HFF-Myc (cell line): ENCODE results near the gene SAMD4B.
"Not testable (repeated sequence)": the region's sequence is repeated elsewhere in the genome, so short reads cannot be mapped to it uniquely, and the experiment has no call there.

Experiments
- DNase-seq: peaks from one replicate; pipeline ENCODE4 v3.0.0-alpha.2; 2011; ENCODE audit warnings: low read depth; ENCODE audit errors: extremely low read depth
- H3K4me3 ChIP-seq: replicated peaks from 2 replicates; pipeline ENCODE4 v1.5.1; 2011; ENCODE audit warnings: low read depth, mild to moderate bottlenecking, control low read depth, low read length
- TF ChIP-seq, protein P1 (sequence below): IDR thresholded peaks from 2 replicates; pipeline ENCODE4 v1.5.1; 2012; ENCODE audit warnings: mild to moderate bottlenecking, low read depth, low read length, control low read depth; ENCODE audit errors: missing control alignments

Gene SAMD4B

DNA sequence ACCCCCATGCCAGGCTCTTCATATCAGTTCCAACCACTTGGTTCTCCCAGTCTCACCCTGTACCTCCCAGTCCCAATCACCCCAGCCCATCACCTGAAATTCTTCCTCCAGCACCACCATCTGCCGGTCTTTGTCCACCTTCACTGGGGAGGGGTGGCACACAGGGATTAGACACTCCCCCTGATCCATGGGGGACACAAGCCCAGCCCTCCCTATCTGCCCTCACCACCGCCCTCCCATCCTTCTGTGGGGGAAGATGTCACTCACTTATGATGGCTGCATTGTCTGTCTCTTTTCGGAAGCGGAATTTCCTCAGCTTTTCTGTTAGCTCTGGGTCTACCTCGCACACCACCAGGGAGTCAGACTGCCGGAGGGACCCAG, 7.1 kb upstream of the SAMD4B start:
- TF ChIP-seq, protein P1, sequence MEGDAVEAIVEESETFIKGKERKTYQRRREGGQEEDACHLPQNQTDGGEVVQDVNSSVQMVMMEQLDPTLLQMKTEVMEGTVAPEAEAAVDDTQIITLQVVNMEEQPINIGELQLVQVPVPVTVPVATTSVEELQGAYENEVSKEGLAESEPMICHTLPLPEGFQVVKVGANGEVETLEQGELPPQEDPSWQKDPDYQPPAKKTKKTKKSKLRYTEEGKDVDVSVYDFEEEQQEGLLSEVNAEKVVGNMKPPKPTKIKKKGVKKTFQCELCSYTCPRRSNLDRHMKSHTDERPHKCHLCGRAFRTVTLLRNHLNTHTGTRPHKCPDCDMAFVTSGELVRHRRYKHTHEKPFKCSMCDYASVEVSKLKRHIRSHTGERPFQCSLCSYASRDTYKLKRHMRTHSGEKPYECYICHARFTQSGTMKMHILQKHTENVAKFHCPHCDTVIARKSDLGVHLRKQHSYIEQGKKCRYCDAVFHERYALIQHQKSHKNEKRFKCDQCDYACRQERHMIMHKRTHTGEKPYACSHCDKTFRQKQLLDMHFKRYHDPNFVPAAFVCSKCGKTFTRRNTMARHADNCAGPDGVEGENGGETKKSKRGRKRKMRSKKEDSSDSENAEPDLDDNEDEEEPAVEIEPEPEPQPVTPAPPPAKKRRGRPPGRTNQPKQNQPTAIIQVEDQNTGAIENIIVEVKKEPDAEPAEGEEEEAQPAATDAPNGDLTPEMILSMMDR: no peak
- H3K4me3 ChIP-seq: no peak overlapping the region
- no peak for DNase-seq

DNA sequence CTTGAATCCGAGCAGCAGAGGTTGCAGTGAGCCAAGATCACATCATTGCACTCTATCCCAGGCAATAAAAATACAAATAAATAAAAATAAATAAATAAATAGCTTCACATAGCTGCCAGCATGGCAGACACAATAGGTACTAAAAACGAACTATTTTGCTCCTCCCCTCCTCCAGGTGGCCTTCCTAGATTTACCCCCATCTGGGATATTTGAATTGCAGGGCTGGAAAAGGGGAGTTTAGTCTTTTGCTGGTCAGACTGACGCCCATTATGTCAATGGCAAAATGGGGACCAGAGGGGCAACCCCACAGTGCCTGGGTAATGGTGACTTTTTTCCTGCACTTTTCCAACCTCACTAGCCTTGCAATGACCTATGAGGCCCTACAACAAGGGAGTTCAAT, 5.7 kb upstream of the SAMD4B start:
- no peak for DNase-seq
- H3K4me3 ChIP-seq: no peak overlapping the region
- TF ChIP-seq, protein P1: no peak

DNA sequence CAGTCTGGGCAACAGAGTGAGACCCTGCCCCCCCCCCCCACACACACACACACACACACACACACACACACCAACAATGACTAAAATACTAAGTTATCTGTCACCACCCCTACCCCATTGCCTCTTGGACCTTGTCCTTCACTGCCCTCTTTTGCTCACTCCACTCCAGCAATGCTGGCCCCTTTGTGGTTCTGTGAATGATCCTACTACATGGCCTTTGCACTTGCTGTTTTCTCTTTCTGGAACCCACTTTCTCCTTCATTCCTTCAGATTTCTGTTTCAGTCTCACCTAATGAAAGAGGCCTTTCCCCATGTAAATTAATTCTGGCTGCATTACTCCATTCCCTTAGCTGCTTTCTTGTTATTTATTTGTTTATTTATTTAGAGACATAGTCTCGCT, 2.5 kb upstream of the SAMD4B start:
- no peak overlapping the region for H3K4me3 ChIP-seq
- TF ChIP-seq, protein P1: no peak
- DNase-seq: no peak

DNA sequence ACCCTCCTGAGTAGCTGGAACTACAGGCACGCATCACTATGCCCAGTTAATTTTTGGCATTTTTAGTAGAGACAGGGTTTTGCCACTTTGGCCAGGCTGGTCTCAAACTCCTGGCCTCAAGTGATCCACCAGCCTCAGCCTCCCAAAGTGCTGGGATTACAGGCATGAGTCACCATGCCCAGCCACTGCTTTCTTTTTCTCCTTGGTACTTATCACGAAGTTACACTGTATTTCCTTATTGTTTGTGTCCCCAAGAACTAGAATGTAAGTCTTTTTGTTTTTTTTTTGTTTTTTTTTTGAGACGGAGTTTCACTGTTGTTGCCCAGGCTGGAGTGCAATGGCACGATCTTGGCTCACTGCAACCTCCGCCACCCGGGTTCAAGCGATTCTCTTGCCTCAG, 2.1 kb upstream of the SAMD4B start:
- H3K4me3 ChIP-seq, DNase-seq: not testable (repeated sequence)

DNA sequence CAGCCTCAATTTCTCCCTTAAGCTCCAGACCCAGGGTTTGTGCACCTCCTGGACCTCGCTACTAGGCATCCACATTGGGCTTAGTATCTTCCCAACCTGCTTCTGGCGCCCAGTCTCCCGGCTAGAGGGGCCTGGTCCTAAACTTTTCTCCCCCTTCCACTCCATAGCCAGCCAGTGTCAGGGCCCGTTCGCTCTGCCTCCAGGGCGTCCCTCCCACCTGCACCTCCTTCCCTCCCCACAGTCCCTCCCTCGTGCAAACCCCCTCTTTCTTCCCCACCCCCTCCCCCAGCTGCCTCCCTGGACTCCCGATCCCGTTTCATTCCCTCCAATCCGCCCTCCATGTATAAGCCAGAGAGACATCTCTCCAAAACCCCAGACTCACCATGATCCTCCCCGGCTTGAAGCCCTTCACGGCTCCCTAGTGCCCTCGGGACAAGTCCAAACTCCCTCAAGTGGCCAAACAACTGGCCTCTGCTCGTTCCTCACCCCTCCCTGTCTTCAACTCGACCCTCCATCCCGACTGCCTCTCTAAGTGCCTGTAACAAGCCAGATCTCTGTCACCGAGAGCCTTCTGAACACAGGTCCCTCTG, 997 bp upstream of the SAMD4B start:
- TF ChIP-seq, protein P1: no peak
- peak overlapping the region; percentile 98 for H3K4me3 ChIP-seq
- DNase-seq: no peak

DNA sequence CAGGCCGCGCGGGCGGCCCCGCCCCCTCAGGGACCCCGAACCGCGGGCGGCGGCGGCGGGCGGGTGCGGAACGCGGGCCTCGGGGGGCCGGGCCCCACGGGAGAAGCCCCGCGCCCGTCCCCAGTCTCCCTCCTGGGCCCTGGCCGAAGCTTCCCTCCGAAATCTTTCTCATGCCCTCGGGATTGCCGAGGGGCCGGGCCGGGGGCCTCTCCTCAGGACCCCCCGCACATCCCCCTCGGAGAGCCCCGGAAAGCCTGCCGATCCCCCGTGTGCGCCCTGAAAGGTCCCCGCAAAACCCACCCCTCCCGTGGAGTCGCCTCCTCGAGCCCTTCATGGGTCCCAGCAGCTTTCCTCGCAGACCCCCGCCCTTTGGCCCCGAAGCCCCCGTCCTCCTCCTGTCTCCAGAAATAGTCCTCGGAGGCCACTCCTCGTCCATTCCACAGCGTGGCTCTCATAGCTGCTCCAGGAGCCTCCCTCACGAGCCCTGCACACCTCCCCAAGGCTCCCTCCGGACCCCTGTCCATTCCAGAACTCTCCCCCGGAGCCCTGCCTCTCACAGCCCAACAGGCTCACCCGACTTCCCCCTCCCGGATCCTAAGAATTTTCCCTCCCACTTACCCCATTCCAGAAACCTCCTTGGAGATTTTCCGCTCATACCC, 555 bp downstream of the SAMD4B start:
- peak overlapping the region; percentile 89 for H3K4me3 ChIP-seq
- TF ChIP-seq, protein P1: no peak
- no peak for DNase-seq

DNA sequence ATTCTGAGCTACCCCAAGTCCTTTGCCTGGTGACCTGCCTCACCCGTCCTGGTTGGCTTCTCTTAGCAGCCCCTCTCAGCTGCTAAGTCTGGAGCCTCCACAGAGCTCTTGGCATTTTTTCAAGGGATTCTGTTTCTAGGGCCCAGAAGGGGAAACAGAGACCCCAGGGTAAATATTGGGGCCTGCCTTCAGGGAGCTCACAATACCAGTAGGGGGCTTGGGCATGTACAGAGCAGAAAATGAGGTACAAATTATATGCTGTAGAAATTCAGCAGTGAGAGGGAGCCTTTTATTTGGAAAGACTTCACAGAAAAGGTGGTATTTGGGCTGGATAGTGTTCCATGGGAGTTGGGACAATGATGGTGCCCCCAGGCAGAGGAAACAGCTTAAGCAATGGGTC, 3.7 kb downstream of the SAMD4B start:
- no peak for DNase-seq
- TF ChIP-seq, protein P1: peak; percentile 7
- H3K4me3 ChIP-seq: no peak overlapping the region
